Measurements from ENCODE around the gene GSN.

The GSN gene

DNA sequence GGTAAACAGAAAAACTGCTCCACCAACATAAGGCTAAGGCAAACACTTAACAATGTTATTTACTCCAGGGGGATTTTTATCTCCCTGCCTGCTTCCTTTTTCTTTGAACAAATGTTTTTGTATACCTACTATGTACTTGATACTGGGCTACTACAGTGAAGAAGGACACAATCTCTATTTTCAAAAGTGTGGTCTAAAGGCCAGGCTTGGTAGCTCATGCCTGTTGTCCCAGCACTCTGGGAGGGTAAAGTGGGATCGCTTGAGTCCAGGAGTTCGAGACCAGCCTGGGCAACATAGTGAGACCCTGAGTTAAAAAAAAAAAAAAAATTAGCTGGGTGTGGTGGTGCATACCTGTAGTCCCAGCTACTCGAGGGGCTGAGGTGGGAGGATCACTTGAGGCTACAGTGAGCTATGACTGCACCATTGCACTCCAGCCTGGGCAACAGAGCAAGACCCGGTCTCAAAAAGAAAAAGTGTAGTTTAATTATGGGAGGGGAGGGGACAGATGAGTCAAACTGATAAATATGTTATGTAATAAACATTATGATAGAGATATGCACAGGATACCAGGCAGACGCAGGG, 98.7 kb downstream of the GSN start:
- Histone ChIP-seq H3K4me1 (ENCODE audit: control insufficient read depth in 1 of 2, insufficient read depth in 1 of 2, low read depth in 1 of 2, low read length in 1 of 2) (peaks cover 89% of the 10 kb centered on the region in 2 experiments), H3K4me3 (ENCODE audit: low read depth in 1 of 2, low read length in 1 of 2) (peak overlapping the region in 1 of 2 experiments; percentile 4), H3K9me3 (no peaks in the 10 kb centered on the region), H3K27ac (peak overlapping the region; percentile 88), H3K36me3 (no peaks in the 10 kb centered on the region), H3K27me3 (no peaks in the 10 kb centered on the region)
- TF ChIP-seq CTCF (IDR thresholded peaks at IDR 0.05), result no peak

DNA sequence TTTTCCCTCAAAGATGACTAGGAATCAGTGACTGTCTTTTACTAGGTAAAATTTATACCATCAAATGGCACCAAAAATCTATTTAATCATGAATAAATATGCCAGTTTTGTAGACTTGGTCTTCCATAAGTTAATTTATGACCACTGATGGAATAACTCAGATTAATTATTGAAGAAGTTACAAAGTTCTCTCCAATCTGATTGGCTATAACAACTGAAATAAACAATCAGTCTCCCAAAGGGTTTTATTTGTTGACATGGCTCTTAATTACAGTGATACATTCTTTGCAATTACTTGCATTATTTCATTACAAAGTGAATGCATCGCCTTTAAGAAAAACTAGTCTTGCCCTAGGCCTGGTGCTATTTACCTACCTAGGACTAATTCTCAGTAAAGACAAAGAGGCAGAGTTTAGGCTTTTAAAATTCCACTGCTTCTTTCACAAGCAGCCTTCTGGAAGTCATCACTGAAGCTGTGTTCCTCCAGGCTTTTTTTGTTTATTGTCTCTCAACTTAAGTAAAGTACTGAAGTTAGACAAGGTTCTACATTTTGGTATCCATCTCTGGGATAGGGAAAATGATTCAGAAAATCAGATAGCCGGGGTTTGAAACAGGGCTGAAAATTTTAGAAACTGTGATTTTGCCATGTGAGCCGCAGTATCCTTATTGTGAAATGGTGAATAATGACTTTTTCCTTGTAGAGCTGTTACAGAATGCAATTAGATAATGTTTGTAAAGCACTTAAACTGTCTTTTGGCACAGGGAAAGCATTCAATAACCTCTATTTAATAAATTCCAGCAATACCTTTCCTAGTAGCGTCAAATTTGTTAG, 99.6 kb downstream of the GSN start:
- Histone ChIP-seq H3K4me1 (ENCODE audit: control insufficient read depth in 1 of 2, insufficient read depth in 1 of 2, low read depth in 1 of 2, low read length in 1 of 2) (peaks cover 88 to 89% of the 10 kb centered on the region in 2 experiments), H3K9me3 (no peaks in the 10 kb centered on the region), H3K36me3 (no peaks in the 10 kb centered on the region), H3K27me3 (no peaks in the 10 kb centered on the region), H3K27ac (peak overlapping the region; percentile 88), H3K4me3 (ENCODE audit: low read depth in 1 of 2, low read length in 1 of 2) (peak overlapping the region; percentile 91 to 97)
- TF ChIP-seq CTCF (IDR thresholded peaks at IDR 0.05), result no peak

DNA sequence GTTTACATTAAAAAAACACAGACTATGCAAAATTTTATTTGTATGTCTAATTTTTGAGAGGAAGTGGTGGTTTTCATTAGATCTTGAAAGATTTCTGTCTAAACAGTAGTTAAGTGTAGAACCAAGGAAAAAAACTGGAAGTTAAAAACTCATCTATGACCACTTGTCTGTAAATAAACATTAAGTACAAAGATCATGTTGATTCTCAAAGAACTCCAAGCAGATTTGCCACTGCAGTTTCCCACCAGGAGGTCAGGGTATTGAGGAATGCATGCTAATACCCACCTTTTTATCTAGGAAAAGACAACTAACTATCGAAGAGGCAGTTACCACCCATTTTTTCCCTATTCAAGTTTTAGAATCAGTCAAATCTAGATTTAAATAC, 100.2 kb downstream of the GSN start:
- Histone ChIP-seq H3K9me3 (no peaks in the 10 kb centered on the region), H3K36me3 (no peaks in the 10 kb centered on the region), H3K4me3 (ENCODE audit: low read depth in 1 of 2, low read length in 1 of 2) (peak overlapping the region; percentile 91 to 97), H3K4me1 (ENCODE audit: control insufficient read depth in 1 of 2, insufficient read depth in 1 of 2, low read depth in 1 of 2, low read length in 1 of 2) (peaks cover 88 to 89% of the 10 kb centered on the region in 2 experiments), H3K27ac (peak overlapping the region; percentile 88), H3K27me3 (no peaks in the 10 kb centered on the region)
- TF ChIP-seq CTCF (IDR thresholded peaks at IDR 0.05), result no peak

DNA sequence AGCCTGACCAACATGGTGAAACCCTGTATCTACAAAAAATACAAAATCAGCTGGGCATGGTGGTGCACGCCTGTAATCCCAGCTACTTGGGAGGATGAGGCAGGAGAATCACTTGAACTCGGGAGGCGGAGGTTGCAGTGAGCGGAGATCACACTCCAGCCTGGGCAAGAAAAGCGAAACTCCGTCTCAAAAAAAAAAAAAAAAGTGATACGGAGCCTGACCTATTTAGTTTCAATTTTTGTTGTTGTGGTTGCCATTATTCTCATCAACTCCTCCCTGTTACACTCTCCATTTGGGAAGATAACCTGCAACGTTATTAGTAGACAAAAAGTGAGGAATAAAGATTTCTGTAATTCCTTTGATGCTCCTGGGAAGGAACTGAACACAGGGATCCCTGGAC, 100.8 kb downstream of the GSN start:
- no peak for TF ChIP-seq CTCF (IDR thresholded peaks at IDR 0.05)
- no peaks in the 10 kb centered on the region for H3K9me3 ChIP-seq
- H3K4me3 ChIP-seq (ENCODE audit: low read depth in 1 of 2, low read length in 1 of 2), result peak overlapping the region; percentile 91 to 97
- peak overlapping the region; percentile 88 for H3K27ac ChIP-seq
- no peaks in the 10 kb centered on the region for H3K36me3 ChIP-seq
- H3K27me3 ChIP-seq, result no peaks in the 10 kb centered on the region
- peaks cover 88 to 89% of the 10 kb centered on the region in 2 experiments for H3K4me1 ChIP-seq (ENCODE audit: control insufficient read depth in 1 of 2, insufficient read depth in 1 of 2, low read depth in 1 of 2, low read length in 1 of 2)

DNA sequence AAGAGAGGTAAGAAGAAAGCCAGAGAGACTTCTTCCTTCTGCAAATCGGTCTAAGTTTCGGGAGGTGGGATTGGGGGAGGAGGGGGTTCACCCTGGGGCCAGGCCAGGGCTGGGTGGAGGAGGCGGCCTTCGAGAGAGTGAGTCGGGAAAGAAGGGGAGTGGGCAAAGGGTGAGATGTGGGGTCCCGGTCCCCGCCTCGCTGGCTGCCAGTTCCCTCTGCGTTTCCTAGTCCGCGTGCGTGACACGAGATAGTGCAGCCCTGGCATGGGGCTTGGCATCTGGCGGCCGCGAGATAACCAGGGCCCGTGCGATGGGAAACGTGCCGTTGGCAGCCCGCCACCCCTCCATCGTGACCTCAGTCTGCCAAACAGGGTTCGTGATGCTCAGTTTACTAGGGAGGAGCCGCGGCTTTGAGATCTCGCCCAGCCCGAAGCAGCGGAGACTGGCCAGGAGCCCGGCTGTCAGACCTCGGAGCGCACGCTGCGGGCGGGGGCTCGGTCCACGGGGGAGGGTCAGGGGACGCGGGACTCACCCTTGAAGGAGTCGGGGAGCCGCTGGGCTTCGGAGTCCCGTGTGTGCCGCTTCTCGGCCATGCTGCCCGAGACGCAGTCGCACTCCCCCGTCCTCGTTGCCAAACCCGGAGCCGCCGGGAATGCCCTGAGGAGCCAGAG, 101.8 kb downstream of the GSN start, which contains the start of gene STOM:
TSS of gene STOM (minus strand) at position 656 of the 671 bp plus-strand sequence. CDS start at position 593, 63 bp downstream.
- Histone ChIP-seq H3K4me1 (ENCODE audit: control insufficient read depth in 1 of 2, insufficient read depth in 1 of 2, low read depth in 1 of 2, low read length in 1 of 2) (peaks cover 79 to 81% of the 10 kb centered on the region in 2 experiments), H3K36me3 (no peaks in the 10 kb centered on the region)

More for the DNA sequence above, 101.8 kb downstream of the GSN start, which contains the start of gene STOM:
- peak within 1 kb of the TSS; percentile 91 to 97 for H3K4me3 ChIP-seq (ENCODE audit: low read depth in 1 of 2, low read length in 1 of 2)
- H3K27ac ChIP-seq, result peak within 1 kb of the TSS; percentile 88
- H3K9me3 ChIP-seq, result no peaks in the 10 kb centered on the region
- no peaks in the 10 kb centered on the region for H3K27me3 ChIP-seq
- TF ChIP-seq CTCF (IDR thresholded peaks at IDR 0.05), result no peak

All from neutrophil (primary cell).